Central memory CD4-positive, alpha-beta T cell (primary cell): Measurements from ENCODE around the gene OSTN.
"Not testable (repeated sequence)": the region's sequence is repeated elsewhere in the genome, so short reads cannot be mapped to it uniquely, and the experiment has no call there.

Experiments
- DNase-seq: peaks from one replicate; pipeline ENCODE4 v3.0.0; 2022

OSTN gene

GRCh38 chr3:191268737-191269136 is 69.7 kb downstream of the OSTN start:
- no peak for DNase-seq

GRCh38 chr3:191269289-191270085 is 70.4 kb downstream of the OSTN start:
- DNase-seq, result no peak

- DNase-seq, result not testable (repeated sequence)
Observed at GRCh38 chr3:191275244-191275643, 76.2 kb downstream of the OSTN start.

GRCh38 chr3:191275751-191276150 is 76.7 kb downstream of the OSTN start:
- no peak for DNase-seq

- no peak for DNase-seq
Observed at GRCh38 chr3:191280111-191280510, 81.1 kb downstream of the OSTN start.

GRCh38 chr3:191280882-191281281 is 81.8 kb downstream of the OSTN start:
- no peak for DNase-seq

GRCh38 chr3:191282251-191283185 is 83.5 kb downstream of the OSTN start:
- DNase-seq, result no peak

GRCh38 chr3:191283400-191283799 is 84.4 kb downstream of the OSTN start:
- no peak for DNase-seq

GRCh38 chr3:191290311-191291025 is 91.4 kb downstream of the OSTN start:
- no peak for DNase-seq

- no peak for DNase-seq
Observed at GRCh38 chr3:191292243-191293015, 93.4 kb downstream of the OSTN start.

GRCh38 chr3:191294291-191294690 is 95.2 kb downstream of the OSTN start:
- no peak for DNase-seq

- DNase-seq, result no peak
Observed at GRCh38 chr3:191296041-191296541, 97.0 kb downstream of the OSTN start.

GRCh38 chr3:191298846-191299245 is 99.8 kb downstream of the OSTN start:
- DNase-seq, result no peak

GRCh38 chr3:191300422-191300821 is 101.4 kb downstream of the OSTN start:
- DNase-seq, result no peak

- no peak for DNase-seq
Observed at GRCh38 chr3:191301017-191301416, 102.0 kb downstream of the OSTN start.

GRCh38 chr3:191301782-191302411 is 102.9 kb downstream of the OSTN start:
- DNase-seq, result no peak

GRCh38 chr3:191302451-191302850 is 103.4 kb downstream of the OSTN start:
- DNase-seq, result no peak

- DNase-seq, result no peak
Observed at GRCh38 chr3:191303596-191303995, 104.6 kb downstream of the OSTN start.

GRCh38 chr3:191306428-191306827 is 107.4 kb downstream of the OSTN start:
- DNase-seq, result no peak

GRCh38 chr3:191307341-191307740 is 108.3 kb downstream of the OSTN start:
- no peak for DNase-seq

- no peak for DNase-seq
Observed at GRCh38 chr3:191313296-191313695, 114.3 kb downstream of the OSTN start.
